Mononuclear cell (primary cell): ENCODE results near the gene DPP6. TPM values are rescaled to one million over a fixed set of nuclear protein-coding genes. Genes with fewer than 3 reads are reported as not detected.

Experiments
- H3K27me3 ChIP-seq: 2 replicates; pipeline ENCODE4 v1.6.0; 2011; ENCODE audit warnings: low read length, control low read depth; ENCODE audit not compliant: insufficient read depth
- H3K4me1 ChIP-seq: 2 replicates; pipeline ENCODE4 v1.5.1; 2011; ENCODE audit warnings: mild to moderate bottlenecking, low read length, control low read depth; ENCODE audit not compliant: insufficient read depth
- H3K4me3 ChIP-seq: 2 replicates; pipeline ENCODE4 v1.5.1; 2011; ENCODE audit warnings: mild to moderate bottlenecking, low read length, moderate library complexity
- H3K9me3 ChIP-seq: 2 replicates; pipeline ENCODE4 v1.5.1; 2011; ENCODE audit warnings: low read depth, mild to moderate bottlenecking, control low read depth, low read length
- total RNA-seq: library from RNA; depleted of rRNA; stranded (reverse); fragments of >200 nt; gene quantifications from one replicate; pipeline ENCODE4 v1.2.3, GENCODE V29; 2012

The DPP6 gene
- total RNA-seq, 1 donor, result not detected

- Histone ChIP-seq H3K4me3 (no peak overlapping the region), H3K4me1 (no peaks in the 10 kb centered on the region), H3K27me3 (no peaks in the 10 kb centered on the region), H3K9me3 (no peaks in the 10 kb centered on the region)
These were observed 165.6 kb downstream of the DPP6 start for GRCh38 chr7:154217688-154218340.

GRCh38 chr7:154231732-154232131 lies 179.5 kb downstream of the DPP6 start:
- no peaks in the 10 kb centered on the region for H3K4me1 ChIP-seq

GRCh38 chr7:154232700-154233099 lies 180.5 kb downstream of the DPP6 start:
- no peaks in the 10 kb centered on the region for H3K4me1 ChIP-seq
- H3K4me3 ChIP-seq, result no peak overlapping the region
- no peaks in the 10 kb centered on the region for H3K27me3 ChIP-seq
- H3K9me3 ChIP-seq, result no peaks in the 10 kb centered on the region

More at GRCh38 chr7:154231732-154232131, 179.5 kb downstream of the DPP6 start:
- Histone ChIP-seq H3K27me3 (no peaks in the 10 kb centered on the region), H3K4me3 (no peak overlapping the region), H3K9me3 (no peaks in the 10 kb centered on the region)

- H3K4me3 ChIP-seq, result no peak overlapping the region
- no peaks in the 10 kb centered on the region for H3K9me3 ChIP-seq
- no peaks in the 10 kb centered on the region for H3K27me3 ChIP-seq
- no peaks in the 10 kb centered on the region for H3K4me1 ChIP-seq
These were observed 189.8 kb downstream of the DPP6 start for GRCh38 chr7:154241988-154242387.

- no peaks in the 10 kb centered on the region for H3K27me3 ChIP-seq
- no peaks in the 10 kb centered on the region for H3K9me3 ChIP-seq
These were observed 190.5 kb downstream of the DPP6 start for GRCh38 chr7:154242709-154243108.

GRCh38 chr7:154252046-154252445 lies 199.8 kb downstream of the DPP6 start:
- H3K9me3 ChIP-seq, result no peaks in the 10 kb centered on the region
- no peaks in the 10 kb centered on the region for H3K27me3 ChIP-seq
- H3K4me1 ChIP-seq, result no peaks in the 10 kb centered on the region
- no peak overlapping the region for H3K4me3 ChIP-seq

More at GRCh38 chr7:154242709-154243108, 190.5 kb downstream of the DPP6 start:
- Histone ChIP-seq H3K4me1 (no peaks in the 10 kb centered on the region), H3K4me3 (no peak overlapping the region)

- H3K4me3 ChIP-seq, result no peak overlapping the region
- H3K9me3 ChIP-seq, result no peaks in the 10 kb centered on the region
- H3K27me3 ChIP-seq, result no peaks in the 10 kb centered on the region
- no peaks in the 10 kb centered on the region for H3K4me1 ChIP-seq
These were observed 201.6 kb downstream of the DPP6 start for GRCh38 chr7:154253810-154254209.

- Histone ChIP-seq H3K27me3 (no peaks in the 10 kb centered on the region), H3K4me1 (no peaks in the 10 kb centered on the region), H3K4me3 (no peak overlapping the region), H3K9me3 (no peaks in the 10 kb centered on the region)
These were observed 203.1 kb downstream of the DPP6 start for GRCh38 chr7:154255324-154255723.

- H3K9me3 ChIP-seq, result no peaks in the 10 kb centered on the region
- no peaks in the 10 kb centered on the region for H3K27me3 ChIP-seq
These were observed 204.0 kb downstream of the DPP6 start for GRCh38 chr7:154256150-154256549.

GRCh38 chr7:154259396-154259795 lies 207.2 kb downstream of the DPP6 start:
- H3K27me3 ChIP-seq, result no peaks in the 10 kb centered on the region
- H3K4me1 ChIP-seq, result no peaks in the 10 kb centered on the region
- no peaks in the 10 kb centered on the region for H3K9me3 ChIP-seq
- H3K4me3 ChIP-seq, result no peak overlapping the region

More at GRCh38 chr7:154256150-154256549, 204.0 kb downstream of the DPP6 start:
- Histone ChIP-seq H3K4me1 (no peaks in the 10 kb centered on the region), H3K4me3 (no peak overlapping the region)

GRCh38 chr7:154287356-154287755 lies 235.2 kb downstream of the DPP6 start:
- no peaks in the 10 kb centered on the region for H3K27me3 ChIP-seq
- H3K4me3 ChIP-seq, result no peak overlapping the region
- H3K9me3 ChIP-seq, result no peaks in the 10 kb centered on the region
- no peaks in the 10 kb centered on the region for H3K4me1 ChIP-seq

- no peaks in the 10 kb centered on the region for H3K9me3 ChIP-seq
- H3K27me3 ChIP-seq, result no peaks in the 10 kb centered on the region
- H3K4me3 ChIP-seq, result no peak overlapping the region
- H3K4me1 ChIP-seq, result no peaks in the 10 kb centered on the region
These were observed 236.9 kb downstream of the DPP6 start for GRCh38 chr7:154289119-154289518.

GRCh38 chr7:154296443-154296842 lies 244.2 kb downstream of the DPP6 start:
- no peaks in the 10 kb centered on the region for H3K9me3 ChIP-seq
- H3K4me3 ChIP-seq, result no peak overlapping the region
- H3K4me1 ChIP-seq, result no peaks in the 10 kb centered on the region
- no peaks in the 10 kb centered on the region for H3K27me3 ChIP-seq

GRCh38 chr7:154299736-154300135 lies 247.5 kb downstream of the DPP6 start:
- H3K4me3 ChIP-seq, result no peak overlapping the region
- no peaks in the 10 kb centered on the region for H3K27me3 ChIP-seq
- no peaks in the 10 kb centered on the region for H3K4me1 ChIP-seq
- no peaks in the 10 kb centered on the region for H3K9me3 ChIP-seq

GRCh38 chr7:154302380-154302779 lies 250.2 kb downstream of the DPP6 start:
- no peaks in the 10 kb centered on the region for H3K27me3 ChIP-seq
- no peak overlapping the region for H3K4me3 ChIP-seq
- H3K9me3 ChIP-seq, result no peaks in the 10 kb centered on the region

GRCh38 chr7:154304231-154304630 lies 252.0 kb downstream of the DPP6 start:
- no peaks in the 10 kb centered on the region for H3K27me3 ChIP-seq
- no peak overlapping the region for H3K4me3 ChIP-seq
- H3K4me1 ChIP-seq, result no peaks in the 10 kb centered on the region
- H3K9me3 ChIP-seq, result no peaks in the 10 kb centered on the region

More at GRCh38 chr7:154302380-154302779, 250.2 kb downstream of the DPP6 start:
- H3K4me1 ChIP-seq, result no peaks in the 10 kb centered on the region
